ENCODE data around the gene MAP4.
"Not testable (repeated sequence)": the region's sequence is repeated elsewhere in the genome, so short reads cannot be mapped to it uniquely, and the experiment has no call there.

The MAP4 gene

GRCh38 chr3:48014358-48014757 lies 1.9 kb downstream of the MAP4 start:
- in situ Hi-C loops (cut with MboI; ENCODE audit: low sequenced_read_pairs) = no loop called here

GRCh38 chr3:48013288-48013980 lies 2.8 kb downstream of the MAP4 start:
- in situ Hi-C loops (cut with MboI; ENCODE audit: low sequenced_read_pairs) = no loop called here

- in situ Hi-C loops (cut with MboI; ENCODE audit: low sequenced_read_pairs) = no loop called here
Measured at GRCh38 chr3:48012659-48013058, 3.6 kb downstream of the MAP4 start.

GRCh38 chr3:48008066-48008465 lies 8.2 kb downstream of the MAP4 start:
- in situ Hi-C loops (cut with MboI; ENCODE audit: low sequenced_read_pairs) = not testable (repeated sequence)

GRCh38 chr3:48007361-48007760 lies 8.9 kb downstream of the MAP4 start:
- in situ Hi-C loops (cut with MboI; ENCODE audit: low sequenced_read_pairs) = not testable (repeated sequence)

- in situ Hi-C loops (cut with MboI; ENCODE audit: low sequenced_read_pairs) = not testable (repeated sequence)
Measured at GRCh38 chr3:48006794-48007193, 9.4 kb downstream of the MAP4 start.

GRCh38 chr3:48004694-48005093 lies 11.5 kb downstream of the MAP4 start:
- in situ Hi-C loops (cut with MboI; ENCODE audit: low sequenced_read_pairs) = no loop called here

- in situ Hi-C loops (cut with MboI; ENCODE audit: low sequenced_read_pairs) = no loop called here
Measured at GRCh38 chr3:48002787-48003186, 13.4 kb downstream of the MAP4 start.

- in situ Hi-C loops (cut with MboI; ENCODE audit: low sequenced_read_pairs) = no loop called here
Measured at GRCh38 chr3:48001991-48002390, 14.2 kb downstream of the MAP4 start.

GRCh38 chr3:48000212-48000611 lies 16.0 kb downstream of the MAP4 start:
- in situ Hi-C loops (cut with MboI; ENCODE audit: low sequenced_read_pairs) = no loop called here

- in situ Hi-C loops (cut with MboI; ENCODE audit: low sequenced_read_pairs) = no loop called here
Measured at GRCh38 chr3:47996440-47996839, 19.8 kb downstream of the MAP4 start.

- in situ Hi-C loops (cut with MboI; ENCODE audit: low sequenced_read_pairs) = no loop called here
Measured at GRCh38 chr3:47994180-47994579, 22.0 kb downstream of the MAP4 start.

GRCh38 chr3:47991341-47991740 lies 24.9 kb downstream of the MAP4 start:
- in situ Hi-C loops (cut with MboI; ENCODE audit: low sequenced_read_pairs) = no loop called here

GRCh38 chr3:47989981-47990440 lies 26.2 kb downstream of the MAP4 start:
- in situ Hi-C loops (cut with MboI; ENCODE audit: low sequenced_read_pairs) = no loop called here

GRCh38 chr3:47985381-47985780 lies 30.8 kb downstream of the MAP4 start:
- in situ Hi-C loops (cut with MboI; ENCODE audit: low sequenced_read_pairs) = no loop called here

GRCh38 chr3:47984075-47984728 lies 32.0 kb downstream of the MAP4 start:
- in situ Hi-C loops (cut with MboI; ENCODE audit: low sequenced_read_pairs) = no loop called here

- in situ Hi-C loops (cut with MboI; ENCODE audit: low sequenced_read_pairs) = no loop called here
Measured at GRCh38 chr3:47980795-47981194, 35.4 kb downstream of the MAP4 start.

GRCh38 chr3:47979070-47979469 lies 37.1 kb downstream of the MAP4 start:
- in situ Hi-C loops (cut with MboI; ENCODE audit: low sequenced_read_pairs) = no loop called here

- in situ Hi-C loops (cut with MboI; ENCODE audit: low sequenced_read_pairs) = no loop called here
Measured at GRCh38 chr3:47978386-47978785, 37.8 kb downstream of the MAP4 start.

GRCh38 chr3:47976135-47976732 lies 40.0 kb downstream of the MAP4 start:
- in situ Hi-C loops (cut with MboI; ENCODE audit: low sequenced_read_pairs) = no loop called here

- in situ Hi-C loops (cut with MboI; ENCODE audit: low sequenced_read_pairs) = no loop called here
Measured at GRCh38 chr3:47974974-47975470, 41.2 kb downstream of the MAP4 start.

GRCh38 chr3:47971081-47971480 lies 45.1 kb downstream of the MAP4 start:
- in situ Hi-C loops (cut with MboI; ENCODE audit: low sequenced_read_pairs) = no loop called here
